Kidney tubule cell (primary cell): ENCODE results near the gene SFXN1.
"Not testable (repeated sequence)": the region's sequence is repeated elsewhere in the genome, so short reads cannot be mapped to it uniquely, and the experiment has no call there.

Experiments used
- DNase-seq: peaks from one replicate; pipeline ENCODE4 v3.0.0-alpha.2; 2018; ENCODE audit warnings: low spot score

Gene SFXN1

GRCh38 chr5:175478384-175479124 is at the start of gene SFXN1:
Gene SFXN1 (plus strand): TSS chr5:175478560. CDS start chr5:175492104, 13,544 bp downstream.
- DNase-seq: peak; percentile 75

- DNase-seq: no peak
These were observed 43.6 kb upstream of the SFXN1 start for GRCh38 chr5:175434800-175435199.

- no peak for DNase-seq
These were observed 42.0 kb upstream of the SFXN1 start for GRCh38 chr5:175436359-175436758.

DNA sequence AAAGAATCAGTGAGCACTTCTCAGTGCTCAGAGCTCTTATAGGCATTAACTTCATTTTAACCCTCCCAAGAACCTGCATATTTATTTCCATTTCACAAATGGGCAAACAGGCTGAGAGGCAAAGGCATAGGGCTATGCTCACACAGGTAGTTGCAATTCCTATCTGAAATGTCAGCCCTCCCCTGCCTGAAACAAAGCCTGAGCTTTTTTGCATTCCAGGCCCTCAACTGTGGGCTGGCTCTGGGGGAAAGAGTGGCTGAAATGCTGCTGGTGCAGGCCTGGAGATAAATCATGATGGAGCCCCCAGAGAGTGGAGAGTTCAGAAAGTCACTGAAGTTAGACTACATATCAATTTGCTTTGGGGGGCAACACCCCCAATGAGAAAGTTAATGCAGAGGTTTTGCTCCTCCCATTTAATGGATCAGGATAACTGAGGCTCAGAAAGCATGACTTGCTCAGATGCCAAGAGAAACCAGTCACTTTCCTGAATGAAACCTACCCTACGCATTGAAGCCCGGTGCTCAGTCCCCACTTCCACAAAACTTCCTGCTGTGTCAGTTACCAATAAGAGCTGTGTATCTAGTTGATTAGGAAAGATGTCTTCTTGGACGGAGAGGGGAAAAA is 40.0 kb upstream of the SFXN1 start:
- no peak for DNase-seq

DNA sequence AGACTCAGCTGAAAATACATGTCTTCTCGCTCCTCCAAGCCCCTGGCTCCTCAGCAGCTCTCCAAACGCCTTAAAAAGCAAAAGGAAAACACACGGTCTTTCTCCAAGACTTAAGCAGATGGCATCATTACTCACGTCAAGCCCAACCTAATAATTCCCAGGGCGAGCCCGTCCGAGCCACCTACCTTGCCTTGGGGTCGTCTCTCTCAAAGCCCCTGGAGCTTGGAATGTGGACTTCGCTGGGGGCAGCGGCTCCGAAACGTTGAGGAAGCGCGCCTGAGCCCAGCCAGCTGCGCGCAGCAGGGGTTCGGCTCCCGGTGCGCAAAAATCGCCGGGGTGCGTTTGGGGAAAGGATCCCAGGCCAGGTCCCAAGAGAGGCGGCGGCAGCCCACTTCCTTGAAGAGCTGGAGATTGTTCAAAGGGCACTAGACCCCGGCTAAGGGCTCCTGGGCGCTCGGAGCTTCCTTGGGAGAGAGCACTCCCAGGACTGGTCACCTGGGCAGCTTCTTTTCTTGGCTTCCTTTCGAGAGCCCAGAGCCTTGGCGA is 34.8 kb upstream of the SFXN1 start:
- DNase-seq: no peak

DNA sequence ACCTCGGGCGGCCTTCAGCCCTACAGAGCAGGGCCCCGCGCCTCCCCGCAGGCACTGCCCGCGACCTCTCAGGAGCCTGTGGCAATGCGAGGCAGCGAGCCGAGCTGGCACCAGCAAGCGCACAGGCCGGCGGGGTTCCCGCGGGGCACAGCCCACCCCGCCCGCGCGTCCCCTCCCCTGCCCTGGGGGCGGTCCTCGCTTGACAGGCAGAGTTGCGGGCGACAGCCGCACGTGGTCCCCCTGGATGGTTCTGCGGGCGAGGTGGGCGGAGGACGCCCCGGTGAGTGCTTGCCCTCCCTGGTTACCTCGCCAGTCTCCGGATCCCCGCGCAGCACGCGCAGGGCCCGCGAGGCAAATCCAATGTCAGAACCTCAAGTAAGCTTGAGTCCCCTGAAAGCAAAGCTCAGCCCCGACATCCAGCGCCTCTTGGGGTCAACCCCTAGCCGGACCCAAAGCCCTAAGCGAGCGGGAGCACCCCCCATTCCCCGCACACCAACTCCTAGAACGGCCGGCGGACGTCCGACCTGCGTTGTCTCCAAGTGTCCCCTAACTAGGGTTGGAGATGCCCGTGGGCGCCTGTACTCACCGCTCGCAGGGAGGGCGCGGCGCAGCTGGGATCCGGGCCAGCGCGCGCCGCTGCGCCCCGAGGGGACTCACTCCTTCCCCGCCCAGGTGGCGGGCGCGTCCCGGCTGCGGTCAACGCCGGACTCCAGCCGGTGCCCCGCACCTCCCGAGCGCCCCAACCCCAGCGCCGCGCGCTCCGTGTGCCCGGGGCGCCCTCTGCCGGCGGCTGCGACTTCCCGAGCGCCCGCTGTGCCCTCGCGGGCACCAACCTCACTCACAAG is 34.1 kb upstream of the SFXN1 start, which contains the start of gene DRD1:
Gene DRD1 (minus strand): TSS at position 123 of the 845 bp plus-strand sequence. CDS start 1,083 bp downstream, outside the sequence.
- DNase-seq: peak; percentile 37

DNA sequence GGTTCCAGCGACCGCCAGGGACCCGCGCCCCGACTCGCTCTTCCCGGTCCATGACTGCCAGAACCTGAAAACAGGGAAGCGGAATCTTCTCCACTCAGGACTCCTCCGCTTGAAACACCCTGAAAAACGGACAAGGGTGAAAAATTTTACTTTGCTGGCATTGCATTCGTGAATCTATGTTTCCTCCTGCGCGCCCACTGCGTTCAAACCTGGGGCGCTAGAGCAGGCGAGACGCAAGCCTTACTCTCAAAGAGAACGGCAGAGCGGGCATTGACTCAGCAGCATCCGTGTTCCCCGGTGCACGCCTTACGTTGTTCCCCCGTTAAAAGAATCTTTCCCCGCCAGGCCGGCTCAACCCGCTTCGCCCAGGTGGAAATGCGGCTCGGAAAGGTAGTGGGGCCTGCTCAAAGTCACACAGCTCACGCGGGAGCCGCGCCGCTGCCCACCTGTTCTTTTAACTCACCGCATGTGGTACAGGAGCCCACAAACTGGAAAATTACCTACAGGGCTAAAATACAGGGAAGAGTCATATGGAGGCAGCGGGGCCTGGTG is 33.4 kb upstream of the SFXN1 start:
- no peak for DNase-seq

GRCh38 chr5:175446378-175446777 is 32.0 kb upstream of the SFXN1 start:
- DNase-seq: not testable (repeated sequence)

DNA sequence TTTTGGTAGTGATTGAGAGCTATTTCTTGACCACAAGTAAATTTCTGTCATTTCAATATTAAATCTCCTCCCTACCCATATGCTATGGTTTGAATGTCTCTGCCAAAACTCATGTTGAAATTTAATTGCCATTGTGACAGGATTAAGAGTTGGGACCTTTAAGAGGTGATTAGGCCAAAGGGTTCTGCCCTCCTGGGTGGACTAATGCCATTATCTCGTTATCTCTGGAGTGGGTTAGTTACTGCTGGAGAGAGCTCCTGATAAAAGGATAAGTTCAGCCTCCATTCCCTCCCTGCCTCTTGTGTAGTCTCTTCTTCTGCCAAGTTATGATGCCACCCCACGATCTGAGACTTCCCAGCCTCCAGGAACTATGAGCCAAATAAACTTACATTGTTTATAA is 30.8 kb upstream of the SFXN1 start:
- no peak for DNase-seq

DNA sequence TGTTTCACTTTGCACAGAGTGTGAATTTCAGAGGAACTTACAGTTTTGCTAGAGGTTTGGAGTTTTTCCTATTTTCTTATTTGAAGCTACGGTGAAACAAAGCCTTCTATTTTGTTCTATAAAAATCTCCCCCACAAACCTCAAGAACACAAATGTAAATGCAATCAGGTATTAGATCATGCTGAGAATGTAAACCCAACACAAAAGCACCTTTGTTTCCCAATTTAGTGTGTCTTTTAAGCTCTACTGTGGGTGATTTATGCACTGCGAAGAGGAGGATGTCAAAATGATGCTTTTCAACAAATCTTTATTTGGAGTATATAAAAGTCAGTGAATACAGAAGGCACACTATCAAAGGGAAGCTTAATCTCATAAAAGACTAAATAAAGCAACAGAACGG is 30.1 kb upstream of the SFXN1 start:
- DNase-seq: no peak

GRCh38 chr5:175452166-175452565 is 26.2 kb upstream of the SFXN1 start:
- DNase-seq: no peak

GRCh38 chr5:175454338-175454737 is 24.0 kb upstream of the SFXN1 start:
- DNase-seq: not testable (repeated sequence)

GRCh38 chr5:175456105-175456742 is 22.1 kb upstream of the SFXN1 start:
- DNase-seq: no peak

DNA sequence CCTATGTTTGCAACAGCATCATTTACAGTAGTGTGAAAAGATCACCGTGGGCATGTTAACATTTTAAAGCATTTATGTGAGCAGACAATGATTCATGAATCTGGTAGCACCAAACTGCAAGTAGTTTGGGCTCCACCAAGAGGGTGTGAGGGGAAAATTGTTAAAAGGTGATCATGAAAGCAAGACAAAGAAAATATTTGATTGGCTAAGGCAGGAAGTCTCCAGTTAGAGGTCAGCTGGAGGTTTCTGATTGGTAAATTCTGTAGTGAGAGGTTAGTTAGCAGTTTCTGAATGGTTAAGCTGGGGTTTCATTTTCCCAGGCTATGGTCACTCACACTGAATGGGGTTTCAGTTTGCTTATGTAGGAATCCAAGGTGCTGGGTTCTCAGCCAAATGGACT is 20.9 kb upstream of the SFXN1 start:
- DNase-seq: peak; percentile 39

DNA sequence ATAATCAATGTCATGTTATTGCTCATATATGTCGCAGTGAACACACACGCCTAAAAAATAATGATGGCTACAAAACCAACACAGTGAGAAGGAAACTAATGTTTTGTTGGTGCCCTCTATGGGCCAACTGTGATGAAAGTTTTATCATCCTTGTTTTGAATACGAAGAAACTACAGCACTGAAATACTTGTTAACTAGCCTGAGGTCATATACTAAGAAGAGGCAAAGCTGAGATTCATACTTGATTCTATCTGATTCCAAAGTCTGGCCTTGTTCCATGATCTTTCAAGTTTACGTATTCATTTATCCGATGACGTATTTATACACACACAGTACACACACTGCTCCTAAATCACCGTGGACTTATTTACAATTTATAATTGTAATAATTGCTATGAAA is 18.2 kb upstream of the SFXN1 start:
- peak; percentile 19 for DNase-seq

- no peak for DNase-seq
These were observed 17.8 kb upstream of the SFXN1 start for GRCh38 chr5:175460552-175460951.

DNA sequence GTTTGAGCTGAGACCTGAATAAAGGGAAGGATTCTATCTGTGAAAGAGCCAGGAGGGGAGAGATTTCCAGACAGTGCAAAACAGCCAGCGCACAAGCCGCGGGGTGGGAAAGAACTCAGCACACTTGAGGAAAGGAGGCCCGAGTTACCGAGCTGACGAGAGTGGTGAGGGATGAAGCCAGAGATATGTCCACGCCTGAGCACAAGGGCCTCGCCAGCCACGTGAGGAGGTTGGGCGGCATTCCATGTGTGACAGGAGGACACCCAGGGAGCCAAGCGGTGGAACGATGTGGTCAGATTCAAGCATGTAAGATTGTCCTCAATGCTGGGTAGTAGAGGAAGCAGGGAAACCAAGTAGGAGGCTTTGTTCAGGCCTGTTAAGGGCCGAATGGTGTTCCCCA is 17.0 kb upstream of the SFXN1 start:
- DNase-seq: no peak

DNA sequence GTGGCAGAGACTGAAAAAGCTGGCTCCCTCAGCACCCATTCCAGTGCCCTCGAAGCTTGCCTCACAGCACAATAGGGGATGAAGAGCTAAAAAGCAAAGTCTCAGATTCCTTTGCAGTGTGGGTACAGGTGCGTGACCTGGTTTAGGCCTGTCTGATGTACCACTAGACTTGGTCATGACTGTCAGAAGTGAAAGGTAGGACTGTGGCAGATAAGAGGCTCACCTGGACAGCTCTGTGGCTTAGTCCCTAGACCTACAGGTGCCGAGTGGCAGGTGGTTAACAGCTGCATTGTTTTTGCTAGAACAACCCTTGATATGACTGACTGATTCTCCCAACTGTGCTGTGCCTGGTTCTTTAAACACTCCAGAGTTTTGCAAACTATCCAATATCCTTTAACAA is 14.7 kb upstream of the SFXN1 start:
- no peak for DNase-seq

DNA sequence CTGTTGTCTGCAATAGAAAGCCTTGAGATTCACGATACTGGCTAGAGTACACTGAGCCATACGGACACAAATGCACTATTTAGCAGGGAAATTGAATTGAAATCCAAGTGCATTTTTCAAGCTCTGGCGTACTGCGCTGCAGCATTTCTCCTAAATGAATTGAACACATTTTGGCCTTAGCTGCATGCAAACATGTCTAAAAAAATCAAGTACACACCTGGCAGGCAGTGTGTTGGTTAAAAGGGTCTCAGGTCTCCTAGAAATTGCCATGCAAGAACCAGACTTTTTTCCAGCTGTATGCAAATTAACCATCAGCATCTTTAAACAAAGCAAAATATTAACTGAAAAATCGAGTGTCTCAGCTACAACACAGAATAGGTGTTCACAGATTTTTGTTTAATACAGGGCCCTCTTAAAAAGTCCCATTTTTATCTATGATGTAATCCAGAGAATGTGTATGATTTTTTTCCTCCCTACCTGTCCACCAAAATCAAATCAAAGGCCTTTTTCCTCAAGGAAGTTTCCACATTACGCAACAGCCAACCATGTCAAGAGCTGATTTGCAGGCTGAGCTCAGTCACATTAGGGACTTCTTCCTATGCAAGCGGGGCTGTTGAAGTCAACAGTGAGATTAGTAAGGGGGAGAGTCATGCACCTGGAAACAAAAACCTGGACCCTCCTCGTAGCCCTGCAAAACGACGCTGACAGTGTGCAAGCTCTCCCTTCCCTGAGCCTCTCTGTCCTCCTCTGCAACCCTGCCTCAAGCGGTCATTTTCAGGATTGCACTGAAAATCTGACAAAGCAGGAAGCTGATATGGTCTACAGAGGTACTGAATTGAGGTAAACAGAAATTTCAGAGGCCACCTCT is 14.1 kb upstream of the SFXN1 start:
- DNase-seq: peak; percentile 52

DNA sequence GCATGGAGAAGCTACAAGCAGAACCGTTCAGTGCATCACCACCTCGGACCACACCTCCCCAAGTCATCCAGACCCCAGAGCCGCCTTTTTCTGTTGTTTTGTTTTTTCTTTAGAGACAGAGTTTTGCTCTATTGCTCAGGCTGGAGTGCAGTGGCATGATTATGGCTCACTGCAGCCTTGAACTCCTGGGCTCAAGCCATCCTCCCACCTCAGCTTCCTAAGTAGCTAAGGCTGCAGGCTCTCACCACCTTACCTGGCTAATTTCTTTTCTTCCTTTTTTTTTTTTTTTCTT is 13.5 kb upstream of the SFXN1 start:
- no peak for DNase-seq

- DNase-seq: no peak
These were observed 13.1 kb upstream of the SFXN1 start for GRCh38 chr5:175465282-175465681.
